ENCODE data around the gene TRPM8. TPM values are rescaled to one million over a fixed set of nuclear protein-coding genes. Genes with fewer than 3 reads are reported as not detected.

TRPM8 gene
- total and polyA plus RNA-seq, 2 experiments from 2014 or later, result not detected

DNA sequence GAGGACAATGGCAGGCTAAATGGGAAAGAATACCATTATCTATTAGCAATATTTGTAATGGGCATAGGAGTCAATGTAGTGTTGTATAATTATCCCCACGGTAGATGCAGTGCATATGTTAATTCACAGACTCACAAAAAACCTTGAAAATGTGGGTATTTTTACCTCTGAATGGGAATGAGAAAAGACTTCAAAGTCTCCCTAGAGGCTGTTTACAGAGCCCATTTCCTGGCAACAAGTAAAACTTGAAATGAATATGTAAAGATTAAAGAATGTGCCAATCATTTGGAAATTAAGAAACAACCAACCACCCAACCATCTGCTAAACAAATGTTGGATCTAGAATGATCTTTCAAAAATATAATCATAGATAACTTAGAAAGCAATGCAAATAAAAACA, 27.1 kb downstream of the TRPM8 start:
- TF ChIP-seq EZH2phosphoT487 (IDR thresholded peaks at IDR 0.05; ENCODE audit: insufficient read depth, low read depth), result no peak
- TF ChIP-seq EZH2 (IDR thresholded peaks at IDR 0.05; ENCODE audit: insufficient read depth, poor library complexity, severe bottlenecking), result no peak
- Histone ChIP-seq H3K9me3 (ENCODE audit: low read depth) (no peaks in the 10 kb centered on the region), H3K9me2 (ENCODE audit: insufficient read depth) (no peaks in the 10 kb centered on the region), H3K4me3 (no peak overlapping the region), H3K36me3 (ENCODE audit: low read depth) (no peaks in the 10 kb centered on the region), H4K20me1 (ENCODE audit: insufficient read depth) (no peaks in the 10 kb centered on the region), H3K79me2 (ENCODE audit: insufficient read depth) (no peaks in the 10 kb centered on the region), H3K9ac (no peak overlapping the region), H3K4me1 (ENCODE audit: insufficient read depth) (no peaks in the 10 kb centered on the region), H3F3A (ENCODE audit: insufficient read depth) (no peaks in the 10 kb centered on the region), H3K27ac (no peak overlapping the region), H3K27me3 (replicated peaks; ENCODE audit: insufficient read depth) (peaks cover 29% of the 10 kb centered on the region), H2AFZ (no peak overlapping the region), H3K4me2 (ENCODE audit: unreplicated experiment) (no peak overlapping the region)
- in situ Hi-C loops (cut with MboI), result no loop called here
- WGBS, 2 experiments (ENCODE audit: low coverage in 1 of 2, low lambda C conversion rate in 2 of 2, missing lambda C conversion rate in 2 of 2), result 16 to 18% methylated on average over 1 of the region's 1 CpG
- no peak for DNase-seq

GRCh38 chr2:233944722-233945121, 27.5 kb downstream of the TRPM8 start:
- H3K36me3 ChIP-seq (ENCODE audit: low read depth), result no peaks in the 10 kb centered on the region
- WGBS, 2 experiments (ENCODE audit: low coverage in 1 of 2, low lambda C conversion rate in 2 of 2, missing lambda C conversion rate in 2 of 2), result 16% methylated on average over 1 of the region's 1 CpG
- no peak overlapping the region for H2AFZ ChIP-seq
- no peaks in the 10 kb centered on the region for H3F3A ChIP-seq (ENCODE audit: insufficient read depth)
- TF ChIP-seq EZH2 (IDR thresholded peaks at IDR 0.05; ENCODE audit: insufficient read depth, poor library complexity, severe bottlenecking) (no peak), EZH2phosphoT487 (IDR thresholded peaks at IDR 0.05; ENCODE audit: insufficient read depth, low read depth) (no peak)
- H3K27ac ChIP-seq, result no peak overlapping the region
- no peak overlapping the region for H3K4me3 ChIP-seq
- no peaks in the 10 kb centered on the region for H3K4me1 ChIP-seq (ENCODE audit: insufficient read depth)
- H3K9ac ChIP-seq, result no peak overlapping the region
- H4K20me1 ChIP-seq (ENCODE audit: insufficient read depth), result no peaks in the 10 kb centered on the region
- H3K27me3 ChIP-seq (replicated peaks; ENCODE audit: insufficient read depth), result peaks cover 29% of the 10 kb centered on the region
- H3K9me3 ChIP-seq (ENCODE audit: low read depth), result no peaks in the 10 kb centered on the region
- H3K9me2 ChIP-seq (ENCODE audit: insufficient read depth), result no peaks in the 10 kb centered on the region
- no peak overlapping the region for H3K4me2 ChIP-seq (ENCODE audit: unreplicated experiment)
- no peak for DNase-seq
- H3K79me2 ChIP-seq (ENCODE audit: insufficient read depth), result no peaks in the 10 kb centered on the region
- in situ Hi-C loops (cut with MboI), result no loop called here

DNA sequence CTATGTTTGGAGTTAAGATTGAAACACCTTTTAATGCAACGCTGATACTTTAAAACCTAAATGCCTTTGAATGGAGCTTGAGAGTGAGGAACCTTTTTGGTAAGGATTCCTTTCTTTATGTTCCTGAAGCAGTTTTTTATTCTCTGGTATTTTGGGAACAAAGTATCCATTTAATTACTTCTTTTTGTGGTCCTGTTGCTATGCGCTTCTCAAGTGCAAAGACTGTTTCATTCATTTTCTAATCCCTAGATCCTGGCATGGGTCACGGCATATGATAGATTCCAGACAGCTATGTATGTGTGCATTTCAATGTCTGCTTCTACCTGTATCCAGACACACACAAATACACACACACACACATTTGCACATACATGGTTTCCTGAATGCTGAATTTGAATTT, 28.0 kb downstream of the TRPM8 start:
- Histone ChIP-seq H3K27ac (no peak overlapping the region), H3K4me3 (no peak overlapping the region), H3K4me2 (ENCODE audit: unreplicated experiment) (no peak overlapping the region), H3F3A (ENCODE audit: insufficient read depth) (no peaks in the 10 kb centered on the region), H3K27me3 (replicated peaks; ENCODE audit: insufficient read depth) (peaks cover 26% of the 10 kb centered on the region), H2AFZ (no peak overlapping the region), H3K4me1 (ENCODE audit: insufficient read depth) (no peaks in the 10 kb centered on the region), H3K79me2 (ENCODE audit: insufficient read depth) (no peaks in the 10 kb centered on the region), H4K20me1 (ENCODE audit: insufficient read depth) (no peaks in the 10 kb centered on the region), H3K9me2 (ENCODE audit: insufficient read depth) (no peaks in the 10 kb centered on the region), H3K9me3 (ENCODE audit: low read depth) (no peaks in the 10 kb centered on the region), H3K9ac (no peak overlapping the region), H3K36me3 (ENCODE audit: low read depth) (no peaks in the 10 kb centered on the region)
- WGBS, 2 experiments (ENCODE audit: low coverage in 1 of 2, low lambda C conversion rate in 2 of 2, missing lambda C conversion rate in 2 of 2), result 39 to 42% methylated on average over 3 of the region's 3 CpGs
- TF ChIP-seq EZH2phosphoT487 (IDR thresholded peaks at IDR 0.05; ENCODE audit: insufficient read depth, low read depth) (no peak), EZH2 (IDR thresholded peaks at IDR 0.05; ENCODE audit: insufficient read depth, poor library complexity, severe bottlenecking) (no peak)
- no peak for DNase-seq
- in situ Hi-C loops (cut with MboI), result no loop called here

- no peaks in the 10 kb centered on the region for H3K36me3 ChIP-seq (ENCODE audit: low read depth)
- H3K79me2 ChIP-seq (ENCODE audit: insufficient read depth), result no peaks in the 10 kb centered on the region
- H3K9me2 ChIP-seq (ENCODE audit: insufficient read depth), result no peaks in the 10 kb centered on the region
- peaks cover 22% of the 10 kb centered on the region; the same call in 1 of the 2 replicates for H3K27me3 ChIP-seq (replicated peaks; ENCODE audit: insufficient read depth)
- H2AFZ ChIP-seq, result no peak overlapping the region
- TF ChIP-seq EZH2phosphoT487 (IDR thresholded peaks at IDR 0.05; ENCODE audit: insufficient read depth, low read depth) (no peak), EZH2 (IDR thresholded peaks at IDR 0.05; ENCODE audit: insufficient read depth, poor library complexity, severe bottlenecking) (no peak)
- no peaks in the 10 kb centered on the region for H3F3A ChIP-seq (ENCODE audit: insufficient read depth)
- 58 to 59% methylated on average over 13 of the region's 13 CpGs for WGBS, 2 experiments (ENCODE audit: low coverage in 1 of 2, low lambda C conversion rate in 2 of 2, missing lambda C conversion rate in 2 of 2)
- no peak overlapping the region for H3K4me3 ChIP-seq
- H3K27ac ChIP-seq, result no peak overlapping the region
- in situ Hi-C loops (cut with MboI), result no loop called here
- no peak overlapping the region for H3K9ac ChIP-seq
- no peak overlapping the region for H3K4me2 ChIP-seq (ENCODE audit: unreplicated experiment)
- H3K4me1 ChIP-seq (ENCODE audit: insufficient read depth), result no peaks in the 10 kb centered on the region
- DNase-seq, result no peak
- H3K9me3 ChIP-seq (ENCODE audit: low read depth), result no peaks in the 10 kb centered on the region
- H4K20me1 ChIP-seq (ENCODE audit: insufficient read depth), result no peaks in the 10 kb centered on the region
Measured at GRCh38 chr2:233950078-233950825, 33.1 kb downstream of the TRPM8 start.

Data from GM23248 (cell line).